Epithelial cell of prostate (primary cell): Measurements from ENCODE around the gene PAK1.

ENCODE experiments used
- DNase-seq: peaks from one replicate; pipeline ENCODE4 v3.0.0-alpha.2; 2011; ENCODE audit warnings: low read depth, low spot score
- H3K27ac ChIP-seq: fragments of 450-650 bp; 2 replicates; pipeline ENCODE4 v1.5.1; 2017; ENCODE audit warnings: mild to moderate bottlenecking

The PAK1 gene

GRCh38 chr11:77441426-77441825 is 32.5 kb downstream of the PAK1 start:
- no peak for DNase-seq
- H3K27ac ChIP-seq, result no peak overlapping the region

GRCh38 chr11:77440678-77441077 is 33.2 kb downstream of the PAK1 start:
- DNase-seq, result no peak
- no peak overlapping the region for H3K27ac ChIP-seq

DNA sequence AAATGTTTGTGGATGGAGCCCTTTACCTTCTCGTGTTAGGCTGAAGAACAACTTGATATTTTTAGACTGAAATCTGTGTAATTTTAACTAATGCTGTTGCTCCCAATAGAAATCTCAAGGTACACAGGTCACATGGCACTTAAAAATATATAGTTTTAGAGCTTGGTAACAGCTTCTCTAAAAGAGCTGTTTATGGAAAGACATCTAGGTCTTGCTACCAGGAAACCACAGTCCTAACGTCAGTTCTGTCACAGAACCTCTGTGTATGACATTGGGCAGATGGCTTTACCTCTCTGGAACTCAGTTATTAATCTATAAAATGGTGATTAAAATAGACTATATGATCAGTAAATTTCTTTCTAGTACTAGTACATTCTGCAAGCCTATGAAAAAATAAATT is 35.4 kb downstream of the PAK1 start:
- no peak overlapping the region for H3K27ac ChIP-seq

DNA sequence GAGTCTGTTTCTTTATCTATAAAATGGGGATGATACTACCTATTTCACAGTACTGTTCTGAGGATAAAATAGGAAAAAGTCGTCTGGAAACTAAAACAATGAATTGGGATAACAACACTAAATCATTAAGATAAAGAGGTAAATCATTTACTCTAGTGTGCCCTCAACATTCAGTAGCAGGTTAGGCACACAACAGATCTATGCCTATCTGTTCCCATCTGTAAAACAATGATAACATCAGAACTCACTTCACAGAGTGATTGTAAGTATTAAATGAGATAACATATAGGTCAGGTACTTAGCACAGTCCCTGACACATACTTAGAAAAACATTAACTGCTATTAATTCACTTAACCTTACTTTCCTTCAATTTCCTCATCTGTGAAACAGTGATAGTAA is 36.9 kb downstream of the PAK1 start:
- no peak overlapping the region for H3K27ac ChIP-seq
- no peak for DNase-seq

More for the DNA sequence above, 35.4 kb downstream of the PAK1 start:
- DNase-seq, result no peak

DNA sequence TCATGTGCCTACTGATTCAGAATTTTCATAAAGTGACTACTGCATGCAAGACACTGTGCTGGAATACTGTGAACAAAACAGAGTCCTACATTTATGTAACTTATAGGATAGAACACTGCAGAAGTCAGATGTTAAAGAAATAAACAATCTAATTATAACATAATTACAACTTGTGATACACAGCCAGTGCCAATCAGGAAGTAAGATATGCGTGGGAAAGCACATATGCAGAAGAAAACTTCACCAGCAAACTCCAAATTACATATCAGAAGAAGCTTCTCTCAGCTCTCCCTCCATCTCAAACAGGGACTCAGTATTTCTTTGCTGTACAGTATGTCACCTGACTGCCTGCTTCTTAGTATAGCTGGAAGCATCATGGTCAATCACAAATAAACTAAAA is 37.4 kb downstream of the PAK1 start:
- H3K27ac ChIP-seq, result no peak overlapping the region
- no peak for DNase-seq

DNA sequence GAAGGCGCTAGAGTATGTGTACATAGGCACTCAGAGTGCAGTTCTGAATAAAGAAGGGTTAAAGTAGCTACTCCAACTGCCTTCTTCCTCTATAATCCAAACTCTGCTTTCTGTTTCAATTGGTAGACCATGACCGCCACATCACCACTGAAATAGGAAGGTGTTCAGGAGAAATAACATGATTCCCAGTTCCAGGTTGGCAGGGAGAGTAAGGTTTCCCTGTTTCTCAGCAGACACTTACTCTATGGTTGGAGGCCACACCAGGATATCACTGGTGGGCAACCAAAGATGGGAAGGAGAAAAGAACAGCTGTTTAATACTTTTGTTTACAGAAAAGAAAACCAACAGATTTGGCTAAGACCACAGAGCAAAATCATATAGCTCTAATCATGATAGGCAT is 37.9 kb downstream of the PAK1 start:
- no peak for DNase-seq
- no peak overlapping the region for H3K27ac ChIP-seq

GRCh38 chr11:77431813-77432212 is 42.1 kb downstream of the PAK1 start:
- no peak for DNase-seq
- no peak overlapping the region for H3K27ac ChIP-seq

DNA sequence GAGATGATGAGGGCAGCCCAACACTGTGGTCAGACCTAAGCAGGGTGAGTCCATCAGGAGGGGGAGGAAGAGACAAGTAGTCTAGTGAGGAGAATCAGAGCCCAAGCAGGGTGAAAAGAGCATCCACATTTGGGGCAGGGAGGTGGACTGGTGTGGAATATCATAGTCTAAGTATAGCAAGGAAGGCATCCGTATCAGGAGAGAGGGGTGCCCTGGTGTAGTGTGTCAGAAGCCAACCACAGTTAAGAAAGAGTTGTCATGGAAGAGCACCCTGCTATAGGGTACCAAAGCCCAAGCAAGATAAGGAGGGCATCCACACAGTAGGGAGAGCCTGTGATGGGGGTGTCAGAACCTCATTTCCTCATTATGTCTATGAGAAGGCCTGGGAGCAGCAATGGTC is 45.3 kb downstream of the PAK1 start:
- DNase-seq, result no peak
- H3K27ac ChIP-seq, result no peak overlapping the region

GRCh38 chr11:77425346-77425745 is 48.5 kb downstream of the PAK1 start:
- H3K27ac ChIP-seq, result no peak overlapping the region
- no peak for DNase-seq

- no peak overlapping the region for H3K27ac ChIP-seq
- no peak for DNase-seq
Observed at GRCh38 chr11:77424644-77425043, 49.2 kb downstream of the PAK1 start.

- no peak overlapping the region for H3K27ac ChIP-seq
- no peak for DNase-seq
Observed at GRCh38 chr11:77423624-77424023, 50.3 kb downstream of the PAK1 start.

- no peak for DNase-seq
- H3K27ac ChIP-seq, result no peak overlapping the region
Observed at GRCh38 chr11:77422687-77423086, 51.2 kb downstream of the PAK1 start.

DNA sequence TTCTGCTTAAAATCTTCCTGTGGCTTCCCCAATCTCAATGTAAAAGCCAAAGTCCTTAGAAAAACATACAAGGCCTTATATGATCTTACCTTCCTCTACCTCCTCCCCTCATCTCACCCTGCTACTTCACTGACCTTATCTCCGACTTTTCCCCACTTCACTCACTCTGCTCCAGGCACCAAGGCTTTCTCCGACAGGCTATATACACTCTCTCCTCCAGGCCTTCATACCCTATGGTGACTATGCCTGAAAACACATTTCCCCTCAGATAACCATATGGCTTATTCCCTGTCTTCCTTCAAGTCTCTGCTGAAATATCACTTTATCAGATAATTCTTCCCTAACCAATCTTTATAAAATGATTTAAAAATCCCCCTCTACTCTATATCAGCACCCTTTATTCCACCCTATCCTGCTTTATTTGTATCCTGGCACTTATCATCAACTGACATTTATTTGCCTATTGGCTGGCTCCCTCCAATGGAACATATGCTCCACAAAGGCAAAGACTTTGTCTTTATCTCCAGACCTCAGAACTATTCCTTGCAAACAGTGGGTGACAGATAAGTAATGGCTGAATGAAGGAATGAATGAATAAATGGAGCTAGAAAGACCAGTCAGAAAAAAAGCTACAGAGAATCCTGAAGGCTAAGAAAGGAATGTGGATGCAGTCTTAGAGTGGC is 52.7 kb downstream of the PAK1 start:
- DNase-seq, result no peak
- no peak overlapping the region for H3K27ac ChIP-seq

DNA sequence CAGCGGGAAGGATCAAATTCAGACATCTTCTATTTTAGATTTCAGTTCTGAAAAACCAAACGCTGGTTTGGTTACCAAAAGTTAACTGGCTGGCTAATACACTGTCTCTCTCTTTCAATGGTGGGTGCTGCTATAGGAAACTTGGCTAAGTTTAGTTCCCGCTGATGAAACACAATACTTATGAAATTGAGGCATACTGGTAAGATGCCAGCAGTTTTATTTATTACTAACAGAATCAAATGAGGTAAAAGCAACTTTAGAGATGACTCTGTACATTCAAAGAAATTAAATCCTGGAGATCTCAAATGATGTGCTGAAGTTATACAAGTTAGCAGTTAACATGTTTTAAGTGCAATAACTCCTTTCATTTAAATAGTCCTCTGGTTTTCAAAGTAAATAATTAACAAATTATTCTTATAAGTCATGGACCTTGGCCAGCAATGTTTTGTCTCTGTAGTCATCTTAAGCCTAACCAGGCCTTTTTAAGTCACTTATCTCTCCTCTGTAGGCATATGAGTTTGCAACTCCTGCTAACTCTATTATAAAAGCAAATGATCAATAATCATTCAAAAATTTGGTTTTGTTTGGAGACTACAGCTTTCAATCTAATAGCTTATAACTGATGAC is 54.8 kb downstream of the PAK1 start:
- H3K27ac ChIP-seq, result no peak overlapping the region
- no peak for DNase-seq

GRCh38 chr11:77418155-77418970 is 55.5 kb downstream of the PAK1 start:
- no peak for DNase-seq

DNA sequence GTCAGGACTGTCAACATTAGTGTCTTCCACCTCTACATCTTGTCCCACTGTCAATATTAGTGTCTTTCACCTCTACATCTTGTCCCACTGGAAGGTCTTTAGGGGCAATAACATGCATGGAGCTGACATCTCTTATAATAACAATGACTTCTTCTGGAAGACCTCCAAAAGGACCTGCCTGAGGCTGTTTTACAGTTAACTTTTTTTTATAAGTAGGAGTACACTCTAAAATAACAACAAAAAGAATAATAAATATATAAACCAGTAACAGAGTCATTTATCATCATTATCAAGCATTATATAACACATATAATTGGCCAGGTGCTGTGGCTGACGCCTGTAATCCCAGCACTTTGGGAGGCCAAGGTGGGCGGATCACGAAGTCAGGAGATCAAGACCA is 57.5 kb downstream of the PAK1 start:
- no peak overlapping the region for H3K27ac ChIP-seq
- no peak for DNase-seq

More at GRCh38 chr11:77418155-77418970, 55.5 kb downstream of the PAK1 start:
- no peak overlapping the region for H3K27ac ChIP-seq

DNA sequence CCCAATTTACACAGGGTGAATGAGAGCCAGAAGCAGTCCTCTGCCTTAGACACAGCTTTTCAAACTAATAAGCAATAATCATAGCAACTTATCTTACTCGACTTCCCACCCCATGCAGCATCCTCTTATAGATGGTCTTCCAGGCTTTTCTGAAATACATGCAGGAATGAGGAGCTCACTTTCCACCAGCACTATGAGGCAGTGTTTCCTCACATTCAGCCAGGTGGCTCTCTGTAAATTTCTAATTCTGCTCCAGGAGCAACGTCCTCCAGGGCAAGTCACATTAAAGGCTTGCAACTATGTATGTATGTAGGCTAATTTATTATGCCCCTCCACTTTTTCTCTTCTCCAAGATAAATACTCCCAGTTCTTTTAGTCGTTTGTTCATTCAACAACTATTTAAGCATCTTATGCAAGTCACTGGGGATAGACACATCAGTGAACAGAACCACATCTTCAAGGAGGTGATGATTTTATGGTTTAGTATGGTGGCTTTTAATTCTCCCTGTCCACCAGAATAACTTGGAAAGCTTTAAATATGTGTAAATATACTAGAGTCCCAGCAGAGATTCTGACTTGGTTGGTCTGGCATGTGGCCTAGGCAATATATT is 59.9 kb downstream of the PAK1 start:
- H3K27ac ChIP-seq, result no peak overlapping the region
- DNase-seq, result no peak

- DNase-seq, result no peak
- no peak overlapping the region for H3K27ac ChIP-seq
Observed at GRCh38 chr11:77412814-77413213, 61.1 kb downstream of the PAK1 start.

GRCh38 chr11:77411717-77412441 is 62.0 kb downstream of the PAK1 start:
- no peak for DNase-seq
- no peak overlapping the region for H3K27ac ChIP-seq

- H3K27ac ChIP-seq, result no peak overlapping the region
- DNase-seq, result no peak
Observed at GRCh38 chr11:77411137-77411707, 62.7 kb downstream of the PAK1 start.
